ENCODE results near the gene NACC2.

The NACC2 gene

DNA sequence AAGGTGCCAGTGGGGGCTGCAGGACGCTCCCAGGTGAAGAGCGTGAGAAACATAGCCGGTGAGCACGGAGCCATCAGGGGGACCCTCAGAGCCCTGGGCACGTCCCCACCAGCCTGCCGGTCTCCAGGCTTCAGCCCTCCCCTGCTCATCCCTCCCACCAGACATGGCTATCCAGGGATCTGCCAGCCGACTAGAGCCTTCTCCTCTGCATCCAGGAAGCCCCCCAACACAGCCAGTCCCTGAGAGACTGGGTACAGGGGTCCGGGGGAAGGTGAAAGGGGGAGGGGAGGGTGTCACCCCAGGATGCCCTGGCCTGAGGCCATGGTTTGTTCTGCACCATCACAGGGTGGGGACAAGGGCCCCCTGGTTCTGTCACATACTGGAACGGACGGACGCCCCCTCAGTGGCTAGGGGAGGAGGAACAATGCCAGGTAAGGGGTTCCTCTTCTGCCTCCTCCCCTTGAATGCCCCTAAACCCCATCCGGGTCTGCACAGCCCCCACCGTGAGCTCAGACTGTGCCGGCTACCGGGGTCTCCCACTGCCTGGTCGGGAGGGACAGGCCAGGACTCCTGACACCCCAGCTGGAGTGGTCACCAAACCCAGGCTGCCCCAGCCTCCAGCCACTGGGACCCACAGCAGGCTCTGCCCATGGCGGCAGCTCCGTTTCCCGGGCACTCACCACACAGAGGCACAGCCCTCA, 34.3 kb downstream of the NACC2 start:
- H3K79me2 ChIP-seq (ENCODE audit: insufficient read depth, low read depth): no peaks in the 10 kb centered on the region
- H4K20me1 ChIP-seq (ENCODE audit: insufficient read depth): no peaks in the 10 kb centered on the region

DNA sequence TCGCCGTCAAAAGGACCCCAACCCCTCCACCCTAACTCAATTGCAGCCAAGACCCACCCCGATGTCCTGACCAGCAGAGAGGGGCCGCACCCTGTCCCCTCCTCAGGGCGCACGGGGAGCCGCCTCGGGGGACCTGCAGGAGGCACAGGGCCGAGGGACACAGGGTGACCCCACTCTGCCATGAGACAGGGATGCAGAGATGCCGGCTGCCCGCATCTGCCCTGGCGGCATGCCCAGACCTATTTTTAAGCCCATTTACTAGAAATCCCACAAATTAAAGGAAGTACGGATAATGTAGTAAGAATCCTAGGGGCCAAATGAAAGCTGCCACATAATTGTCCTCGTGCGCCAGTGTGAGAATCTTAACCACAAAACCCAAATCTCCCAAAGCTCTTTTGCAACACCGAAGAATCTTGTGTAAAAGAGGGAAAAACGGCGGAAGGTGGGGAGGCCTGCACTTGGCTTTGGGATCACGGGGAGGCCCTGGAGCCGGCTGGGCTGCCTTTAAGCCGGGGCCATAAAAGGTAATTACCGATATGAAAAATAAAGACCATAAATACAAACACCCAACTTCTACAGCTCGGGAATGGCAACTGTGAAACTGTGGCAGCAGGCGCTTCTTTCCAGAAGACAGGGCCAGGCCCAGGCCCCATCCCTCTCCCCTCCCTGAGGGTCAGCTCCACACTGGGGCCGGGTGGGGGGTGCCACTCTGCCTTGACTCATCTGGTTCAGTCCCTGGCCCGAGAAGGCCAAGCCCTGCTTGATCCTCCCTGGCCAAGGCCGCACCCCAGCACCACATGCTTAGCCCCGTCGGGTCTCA, 35.0 kb downstream of the NACC2 start:
- Histone ChIP-seq H3K27ac (no peak overlapping the region), H3K79me2 (ENCODE audit: insufficient read depth, low read depth) (no peaks in the 10 kb centered on the region), H3K4me3 (IDR thresholded peaks at IDR 0.05; ENCODE audit: insufficient read depth, low read depth, low read length) (no peak overlapping the region), H3K9ac (no peak overlapping the region), H3K27me3 (ENCODE audit: insufficient read depth, low read depth) (peaks cover 96% of the 10 kb centered on the region), H3K4me2 (no peak overlapping the region), H3K4me1 (ENCODE audit: low read depth, poor library complexity, severe bottlenecking) (no peaks in the 10 kb centered on the region), H4K20me1 (ENCODE audit: insufficient read depth) (no peaks in the 10 kb centered on the region), H2AFZ (ENCODE audit: low read depth) (no peak overlapping the region), H3K36me3 (ENCODE audit: insufficient read depth) (no peaks in the 10 kb centered on the region)
- TF ChIP-seq, protein P1, sequence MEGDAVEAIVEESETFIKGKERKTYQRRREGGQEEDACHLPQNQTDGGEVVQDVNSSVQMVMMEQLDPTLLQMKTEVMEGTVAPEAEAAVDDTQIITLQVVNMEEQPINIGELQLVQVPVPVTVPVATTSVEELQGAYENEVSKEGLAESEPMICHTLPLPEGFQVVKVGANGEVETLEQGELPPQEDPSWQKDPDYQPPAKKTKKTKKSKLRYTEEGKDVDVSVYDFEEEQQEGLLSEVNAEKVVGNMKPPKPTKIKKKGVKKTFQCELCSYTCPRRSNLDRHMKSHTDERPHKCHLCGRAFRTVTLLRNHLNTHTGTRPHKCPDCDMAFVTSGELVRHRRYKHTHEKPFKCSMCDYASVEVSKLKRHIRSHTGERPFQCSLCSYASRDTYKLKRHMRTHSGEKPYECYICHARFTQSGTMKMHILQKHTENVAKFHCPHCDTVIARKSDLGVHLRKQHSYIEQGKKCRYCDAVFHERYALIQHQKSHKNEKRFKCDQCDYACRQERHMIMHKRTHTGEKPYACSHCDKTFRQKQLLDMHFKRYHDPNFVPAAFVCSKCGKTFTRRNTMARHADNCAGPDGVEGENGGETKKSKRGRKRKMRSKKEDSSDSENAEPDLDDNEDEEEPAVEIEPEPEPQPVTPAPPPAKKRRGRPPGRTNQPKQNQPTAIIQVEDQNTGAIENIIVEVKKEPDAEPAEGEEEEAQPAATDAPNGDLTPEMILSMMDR (conservative IDR thresholded peaks at IDR 0.05; ENCODE audit: low read depth, low read length): no peak

More for the DNA sequence above, 34.3 kb downstream of the NACC2 start:
- TF ChIP-seq, protein P1 (conservative IDR thresholded peaks at IDR 0.05; ENCODE audit: low read depth, low read length): no peak
- no peak overlapping the region for H2AFZ ChIP-seq (ENCODE audit: low read depth)
- H3K4me3 ChIP-seq (IDR thresholded peaks at IDR 0.05; ENCODE audit: insufficient read depth, low read depth, low read length): no peak overlapping the region
- H3K4me1 ChIP-seq (ENCODE audit: low read depth, poor library complexity, severe bottlenecking): no peaks in the 10 kb centered on the region
- no peaks in the 10 kb centered on the region for H3K36me3 ChIP-seq (ENCODE audit: insufficient read depth)
- peaks cover 97% of the 10 kb centered on the region for H3K27me3 ChIP-seq (ENCODE audit: insufficient read depth, low read depth)
- no peak overlapping the region for H3K27ac ChIP-seq
- no peak overlapping the region for H3K4me2 ChIP-seq
- no peak overlapping the region for H3K9ac ChIP-seq

DNA sequence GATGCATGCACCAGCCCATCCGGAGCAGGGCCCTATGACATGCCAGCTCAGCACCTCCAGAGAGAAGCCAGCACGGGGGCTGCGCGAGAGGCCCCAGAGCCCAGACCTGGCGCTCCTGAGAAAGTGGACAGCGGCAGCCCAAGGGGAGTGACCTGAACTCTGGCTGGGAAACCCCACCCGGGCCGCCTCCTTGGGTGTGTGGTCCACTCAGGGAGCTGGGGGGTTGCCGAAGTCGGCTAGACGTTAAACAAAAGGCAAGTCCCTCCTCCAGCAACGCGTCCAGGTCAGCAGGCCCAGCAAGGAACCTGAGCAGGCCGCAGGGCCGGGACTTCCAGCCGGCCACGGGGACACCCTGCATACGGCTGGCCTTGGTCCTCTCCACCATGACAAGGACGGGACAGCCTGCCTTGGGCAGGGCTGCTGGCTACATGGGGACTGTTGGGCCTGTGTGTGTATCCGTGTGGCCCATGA, 35.7 kb downstream of the NACC2 start:
- no peaks in the 10 kb centered on the region for H4K20me1 ChIP-seq (ENCODE audit: insufficient read depth)
- H3K27ac ChIP-seq: no peak overlapping the region
- H3K4me2 ChIP-seq: no peak overlapping the region
- H3K36me3 ChIP-seq (ENCODE audit: insufficient read depth): no peaks in the 10 kb centered on the region
- TF ChIP-seq, protein P1 (conservative IDR thresholded peaks at IDR 0.05; ENCODE audit: low read depth, low read length): no peak
- no peak overlapping the region for H3K9ac ChIP-seq
- no peaks in the 10 kb centered on the region for H3K79me2 ChIP-seq (ENCODE audit: insufficient read depth, low read depth)
- no peaks in the 10 kb centered on the region for H3K4me1 ChIP-seq (ENCODE audit: low read depth, poor library complexity, severe bottlenecking)
- H2AFZ ChIP-seq (ENCODE audit: low read depth): no peak overlapping the region
- H3K4me3 ChIP-seq (IDR thresholded peaks at IDR 0.05; ENCODE audit: insufficient read depth, low read depth, low read length): no peak overlapping the region
- H3K27me3 ChIP-seq (ENCODE audit: insufficient read depth, low read depth): peaks cover 96% of the 10 kb centered on the region

DNA sequence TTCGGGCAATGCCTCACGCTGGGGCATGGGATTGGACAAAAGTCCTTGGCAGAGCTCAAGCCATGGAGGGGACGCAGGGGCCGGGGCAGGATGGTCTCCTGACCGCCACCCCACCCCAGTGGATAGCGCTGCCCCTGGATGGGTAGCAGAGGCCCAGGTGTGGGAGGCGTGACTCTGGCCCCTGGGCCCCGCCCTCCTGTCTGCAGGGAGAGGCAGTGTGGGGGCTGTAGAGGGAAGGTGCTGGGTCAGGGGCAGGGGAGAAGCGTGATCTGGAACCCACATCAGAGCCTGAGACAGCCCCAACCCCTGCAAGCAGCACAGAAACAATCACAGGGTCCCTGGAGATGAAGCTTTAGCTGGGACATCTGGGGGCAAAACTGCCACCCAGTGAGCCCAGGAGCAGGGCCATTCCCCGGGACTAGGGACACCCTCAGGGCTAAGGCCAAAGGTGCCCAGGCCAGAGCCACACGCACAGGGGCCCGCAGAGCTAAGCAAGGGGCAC, 36.2 kb downstream of the NACC2 start:
- TF ChIP-seq, protein P1 (conservative IDR thresholded peaks at IDR 0.05; ENCODE audit: low read depth, low read length): no peak
- Histone ChIP-seq H3K79me2 (ENCODE audit: insufficient read depth, low read depth) (no peaks in the 10 kb centered on the region), H3K9ac (no peak overlapping the region), H3K4me1 (ENCODE audit: low read depth, poor library complexity, severe bottlenecking) (no peaks in the 10 kb centered on the region), H4K20me1 (ENCODE audit: insufficient read depth) (no peaks in the 10 kb centered on the region), H3K27ac (no peak overlapping the region), H3K27me3 (ENCODE audit: insufficient read depth, low read depth) (peaks cover 96% of the 10 kb centered on the region), H3K36me3 (ENCODE audit: insufficient read depth) (no peaks in the 10 kb centered on the region), H3K4me2 (no peak overlapping the region), H2AFZ (ENCODE audit: low read depth) (no peak overlapping the region), H3K4me3 (IDR thresholded peaks at IDR 0.05; ENCODE audit: insufficient read depth, low read depth, low read length) (no peak overlapping the region)

All from KMS-11 (cell line).